Measurements from ENCODE around the gene TBCD. TPM values are rescaled to one million over a fixed set of nuclear protein-coding genes. Genes with fewer than 3 reads are reported as not detected.

Gene TBCD
- total RNA-seq, 3 donors from 2014 or later = 41.3 to 76.0 (median 55.4) TPM

GRCh38 chr17:82897514-82898249 is 145.8 kb downstream of the TBCD start:
- no peak for TF ChIP-seq CTCF (IDR thresholded peaks at IDR 0.05)
- no peak overlapping the region for H3K4me3 ChIP-seq

GRCh38 chr17:82898976-82899514 is 147.2 kb downstream of the TBCD start:
- ATAC-seq = no peak
- Histone ChIP-seq H3K9me3 (no peaks in the 10 kb centered on the region), H3K4me3 (no peak overlapping the region), H3K4me1 (ENCODE audit: low read depth) (peaks cover 5% of the 10 kb centered on the region), H3K36me3 (ENCODE audit: low read depth) (no peaks in the 10 kb centered on the region)
- intact Hi-C loops (cut with DNase I, micrococcal nuclease) = no loop called here
- TF ChIP-seq CTCF (IDR thresholded peaks at IDR 0.05) = no peak
- no peak for DNase-seq

More at GRCh38 chr17:82897514-82898249, 145.8 kb downstream of the TBCD start:
- H3K4me1 ChIP-seq (ENCODE audit: low read depth) = peaks cover 5% of the 10 kb centered on the region
- ATAC-seq (no peak), DNase-seq (no peak)
- H3K36me3 ChIP-seq (ENCODE audit: low read depth) = no peaks in the 10 kb centered on the region
- no peaks in the 10 kb centered on the region for H3K9me3 ChIP-seq
- intact Hi-C loops (cut with DNase I, micrococcal nuclease) = no loop called here

- no peak for TF ChIP-seq CTCF (IDR thresholded peaks at IDR 0.05)
- intact Hi-C loops (cut with DNase I, micrococcal nuclease) = no loop called here
- H3K9me3 ChIP-seq = no peaks in the 10 kb centered on the region
- ATAC-seq (no peak), DNase-seq (no peak)
- H3K4me3 ChIP-seq = no peak overlapping the region
- H3K36me3 ChIP-seq (ENCODE audit: low read depth) = no peaks in the 10 kb centered on the region
- no peaks in the 10 kb centered on the region for H3K4me1 ChIP-seq (ENCODE audit: low read depth)
Measured at GRCh38 chr17:82899941-82900340, 148.1 kb downstream of the TBCD start.

- ATAC-seq (no peak), DNase-seq (no peak)
- Histone ChIP-seq H3K4me3 (no peak overlapping the region), H3K9me3 (no peaks in the 10 kb centered on the region), H3K4me1 (ENCODE audit: low read depth) (no peaks in the 10 kb centered on the region), H3K36me3 (ENCODE audit: low read depth) (no peaks in the 10 kb centered on the region)
- TF ChIP-seq CTCF (IDR thresholded peaks at IDR 0.05) = no peak
- intact Hi-C loops (cut with DNase I, micrococcal nuclease) = no loop called here
Measured at GRCh38 chr17:82900741-82901140, 148.9 kb downstream of the TBCD start.

- no peak for TF ChIP-seq CTCF (IDR thresholded peaks at IDR 0.05)
- DNase-seq (no peak), ATAC-seq (no peak)
- intact Hi-C loops (cut with DNase I, micrococcal nuclease) = no loop called here
- Histone ChIP-seq H3K4me1 (ENCODE audit: low read depth) (no peaks in the 10 kb centered on the region), H3K9me3 (no peaks in the 10 kb centered on the region), H3K36me3 (ENCODE audit: low read depth) (no peaks in the 10 kb centered on the region), H3K4me3 (no peak overlapping the region)
Measured at GRCh38 chr17:82901356-82901755, 149.5 kb downstream of the TBCD start.

Measured in mucosa of descending colon (tissue), 3 donors.